Ishikawa (cell line): ENCODE data around the gene KCNT1.

Experiments
- TAF1 ChIP-seq: IDR thresholded peaks from 2 replicates; pipeline ENCODE4 v1.6.1; 2012; ENCODE audit warnings: low read depth, mild to moderate bottlenecking
- TCF12 ChIP-seq: IDR thresholded peaks from 2 replicates; pipeline ENCODE4 v1.6.1; 2012; ENCODE audit warnings: low read depth

GRCh38 chr9:135791431-135792267, 89.7 kb downstream of the KCNT1 start:
- TF ChIP-seq TAF1 = no peak
- no peak for TF ChIP-seq TCF12
